ENCODE data around the gene MYO18B.

The MYO18B gene

GRCh38 chr22:25777411-25777810 is 35.4 kb downstream of the MYO18B start:
- no peak for DNase-seq (ENCODE audit: low read depth in 2 of 2)

- DNase-seq (ENCODE audit: low read depth in 2 of 2): no peak
Observed at GRCh38 chr22:25777870-25778269, 35.9 kb downstream of the MYO18B start.

GRCh38 chr22:25779426-25779825 is 37.4 kb downstream of the MYO18B start:
- no peak for DNase-seq (ENCODE audit: low read depth in 2 of 2)

- DNase-seq (ENCODE audit: low read depth in 2 of 2): no peak
Observed at GRCh38 chr22:25779890-25780289, 37.9 kb downstream of the MYO18B start.

GRCh38 chr22:25780673-25781072 is 38.7 kb downstream of the MYO18B start:
- DNase-seq (ENCODE audit: low read depth in 2 of 2): no peak

GRCh38 chr22:25781801-25782200 is 39.8 kb downstream of the MYO18B start:
- no peak for DNase-seq (ENCODE audit: low read depth in 2 of 2)

- DNase-seq (ENCODE audit: low read depth in 2 of 2): no peak
Observed at GRCh38 chr22:25782831-25783230, 40.8 kb downstream of the MYO18B start.

- no peak for DNase-seq (ENCODE audit: low read depth in 2 of 2)
Observed at GRCh38 chr22:25783856-25784255, 41.9 kb downstream of the MYO18B start.

GRCh38 chr22:25786165-25786564 is 44.2 kb downstream of the MYO18B start:
- DNase-seq (ENCODE audit: low read depth in 2 of 2): no peak

GRCh38 chr22:25791556-25791955 is 49.6 kb downstream of the MYO18B start:
- no peak for DNase-seq (ENCODE audit: low read depth in 2 of 2)

- DNase-seq (ENCODE audit: low read depth in 2 of 2): no peak
Observed at GRCh38 chr22:25795478-25795877, 53.5 kb downstream of the MYO18B start.

GRCh38 chr22:25797498-25798290 is 55.7 kb downstream of the MYO18B start:
- no peak for DNase-seq (ENCODE audit: low read depth in 2 of 2)

GRCh38 chr22:25800766-25801165 is 58.8 kb downstream of the MYO18B start:
- no peak for DNase-seq (ENCODE audit: low read depth in 2 of 2)

GRCh38 chr22:25802018-25802417 is 60.0 kb downstream of the MYO18B start:
- DNase-seq (ENCODE audit: low read depth in 2 of 2): no peak

- DNase-seq (ENCODE audit: low read depth in 2 of 2): no peak
Observed at GRCh38 chr22:25804676-25805075, 62.7 kb downstream of the MYO18B start.

GRCh38 chr22:25806579-25806978 is 64.6 kb downstream of the MYO18B start:
- no peak for DNase-seq (ENCODE audit: low read depth in 2 of 2)

- DNase-seq (ENCODE audit: low read depth in 2 of 2): no peak
Observed at GRCh38 chr22:25814685-25815084, 72.7 kb downstream of the MYO18B start.

GRCh38 chr22:25815561-25815960 is 73.6 kb downstream of the MYO18B start:
- DNase-seq (ENCODE audit: low read depth in 2 of 2): no peak

- DNase-seq (ENCODE audit: low read depth in 2 of 2): no peak
Observed at GRCh38 chr22:25816522-25817059, 74.6 kb downstream of the MYO18B start.

- no peak for DNase-seq (ENCODE audit: low read depth in 2 of 2)
Observed at GRCh38 chr22:25817092-25817943, 75.3 kb downstream of the MYO18B start.

- DNase-seq (ENCODE audit: low read depth in 2 of 2): no peak
Observed at GRCh38 chr22:25818541-25818940, 76.6 kb downstream of the MYO18B start.

GRCh38 chr22:25822344-25822743 is 80.4 kb downstream of the MYO18B start:
- no peak for DNase-seq (ENCODE audit: low read depth in 2 of 2)

- no peak for DNase-seq (ENCODE audit: low read depth in 2 of 2)
Observed at GRCh38 chr22:25823276-25823675, 81.3 kb downstream of the MYO18B start.
